Effector CD8-positive, alpha-beta T cell (primary cell): ENCODE data around the gene FCN2.

Source experiments
- DNase-seq: peaks from one replicate; lab custom pipeline; 2025; lab: John Stamatoyannopoulos, UW

Gene FCN2

GRCh38 chr9:134887686-134888602 lies 7.3 kb downstream of the FCN2 start:
- DNase-seq = no peak

GRCh38 chr9:134888603-134889190 lies 8.1 kb downstream of the FCN2 start:
- DNase-seq = no peak

GRCh38 chr9:134889386-134890154 lies 9.0 kb downstream of the FCN2 start:
- no peak for DNase-seq

- no peak for DNase-seq
Measured at GRCh38 chr9:134890155-134890495, 9.5 kb downstream of the FCN2 start.

GRCh38 chr9:134891053-134891452 lies 10.4 kb downstream of the FCN2 start:
- no peak for DNase-seq

- DNase-seq = no peak
Measured at GRCh38 chr9:134891713-134892112, 11.1 kb downstream of the FCN2 start.

- DNase-seq = no peak
Measured at GRCh38 chr9:134892221-134892620, 11.6 kb downstream of the FCN2 start.

- DNase-seq = no peak
Measured at GRCh38 chr9:134892820-134893420, 12.3 kb downstream of the FCN2 start.

GRCh38 chr9:134894136-134894860 lies 13.7 kb downstream of the FCN2 start:
- DNase-seq = no peak

GRCh38 chr9:134895097-134895496 lies 14.5 kb downstream of the FCN2 start:
- no peak for DNase-seq

GRCh38 chr9:134895567-134895907 lies 14.9 kb downstream of the FCN2 start:
- no peak for DNase-seq

- DNase-seq = no peak
Measured at GRCh38 chr9:134895908-134896833, 15.6 kb downstream of the FCN2 start.

GRCh38 chr9:134896834-134897583 lies 16.4 kb downstream of the FCN2 start:
- no peak for DNase-seq

GRCh38 chr9:134897584-134898170 lies 17.1 kb downstream of the FCN2 start:
- DNase-seq = no peak

GRCh38 chr9:134898319-134898718 lies 17.7 kb downstream of the FCN2 start:
- no peak for DNase-seq

- DNase-seq = no peak
Measured at GRCh38 chr9:134899168-134899567, 18.6 kb downstream of the FCN2 start.

GRCh38 chr9:134899818-134900217 lies 19.2 kb downstream of the FCN2 start:
- DNase-seq = no peak

GRCh38 chr9:134902936-134903335 lies 22.3 kb downstream of the FCN2 start:
- no peak for DNase-seq

- DNase-seq = no peak
Measured at GRCh38 chr9:134908524-134909309, 28.1 kb downstream of the FCN2 start.
